Chondrocyte (in vitro differentiated cells): Measurements from ENCODE around the gene ZNF135. TPM values are rescaled to one million over a fixed set of nuclear protein-coding genes. Genes with fewer than 3 reads are reported as not detected.

Experiments
- DNase-seq: peaks from one replicate; pipeline ENCODE4 v3.0.0; 2021; ENCODE audit warnings: mixed read lengths, low spot score
- H3K27ac Mint-ChIP-seq: one replicate; pipeline ENCODE4 v1.8.0; 2021; ENCODE audit warnings: mild to moderate bottlenecking, moderate library complexity, mixed read lengths; ENCODE audit not compliant: unreplicated experiment
- H3K27me3 Mint-ChIP-seq: 2 replicates; pipeline ENCODE4 v1.8.0; 2021; ENCODE audit warnings: low read depth, mixed read lengths
- H3K36me3 Mint-ChIP-seq: 2 replicates; pipeline ENCODE4 v1.8.0; 2021; ENCODE audit warnings: low read depth, mixed read lengths
- H3K4me1 Mint-ChIP-seq: 2 replicates; pipeline ENCODE4 v1.8.0; 2021; ENCODE audit warnings: low read depth, mild to moderate bottlenecking, mixed read lengths
- H3K4me3 Mint-ChIP-seq: one replicate; pipeline ENCODE4 v1.8.0; 2021; ENCODE audit warnings: mild to moderate bottlenecking, moderate library complexity, mixed read lengths; ENCODE audit not compliant: unreplicated experiment
- H3K9me3 Mint-ChIP-seq: 2 replicates; pipeline ENCODE4 v1.8.0; 2021; ENCODE audit warnings: low read depth, mixed read lengths
- long read RNA-seq: library from polyadenylated mRNA; stranded (forward); transcript quantifications from one replicate; pipeline ENCODE4 v2.0.0, GENCODE V29; 2021
- total RNA-seq: library from RNA; stranded (reverse); gene quantifications from 3 replicates; pipeline ENCODE4 v1.2.1, GENCODE V29; 2021
- TF ChIP-seq, protein P1 (sequence below): fragments of 200-600 bp; sonication (generic); IDR thresholded peaks from 2 replicates; pipeline ENCODE4 v1.5.0; 2021; ENCODE audit warnings: antibody characterized with exemption, mild to moderate bottlenecking, moderate library complexity

ZNF135 gene
- 4.6 to 6.7 TPM (median 4.9 TPM) in 3 replicates for total RNA-seq
- long read RNA-seq, partial matches to known transcripts, result 2 of 8 reads
- long read RNA-seq, other reads (novel, unspliced or antisense), result 3 of 8 reads

DNA sequence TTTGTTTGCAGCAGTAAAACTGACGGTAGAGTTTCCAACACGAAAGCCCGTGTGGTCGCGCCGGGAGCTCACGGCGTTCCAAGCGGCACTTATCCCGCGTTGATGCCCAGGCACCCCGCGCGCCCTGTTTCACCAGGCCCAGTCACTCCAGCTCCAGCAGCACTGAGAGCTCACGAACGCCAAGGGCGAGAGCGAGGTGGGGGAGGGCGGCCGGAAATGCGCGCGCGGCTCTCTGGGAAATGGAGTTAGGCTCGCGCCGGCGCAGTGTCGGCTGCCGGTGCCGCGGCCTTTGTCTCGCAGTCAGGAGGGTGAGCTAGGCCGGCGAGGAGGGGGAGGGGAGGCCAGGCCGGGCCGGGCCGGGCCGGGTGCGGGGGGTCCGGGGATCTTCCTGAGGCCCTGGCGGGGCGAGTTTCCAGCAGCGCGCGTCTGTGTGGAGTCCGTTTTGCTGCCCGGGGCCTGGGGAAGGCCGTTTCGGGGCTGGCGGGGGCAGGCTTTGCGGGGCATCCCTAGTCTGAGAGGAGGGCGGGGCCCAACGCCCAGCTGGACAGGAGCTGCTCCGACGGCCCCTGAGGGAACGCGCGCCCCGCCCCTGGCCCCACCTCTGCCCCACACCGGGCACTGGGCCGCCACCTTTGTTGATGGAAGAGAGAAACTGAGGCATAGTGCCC, at the start of gene ZNF135:
Gene ZNF135, plus strand, starts transcription at position 280 of the 668 bp plus-strand sequence. CDS start 721 bp downstream, outside the sequence.
- Mint-ChIP-seq H3K9me3 (peaks cover 50% of the 10 kb centered on the region), H3K36me3 (peaks cover 24% of the 10 kb centered on the region), H3K27me3 (no peaks in the 10 kb centered on the region), H3K4me3 (peak within 1 kb of the TSS; percentile 76), H3K27ac (peak within 1 kb of the TSS; percentile 85), H3K4me1 (peaks cover 8% of the 10 kb centered on the region)
- no peak for DNase-seq
- TF ChIP-seq, protein P1, sequence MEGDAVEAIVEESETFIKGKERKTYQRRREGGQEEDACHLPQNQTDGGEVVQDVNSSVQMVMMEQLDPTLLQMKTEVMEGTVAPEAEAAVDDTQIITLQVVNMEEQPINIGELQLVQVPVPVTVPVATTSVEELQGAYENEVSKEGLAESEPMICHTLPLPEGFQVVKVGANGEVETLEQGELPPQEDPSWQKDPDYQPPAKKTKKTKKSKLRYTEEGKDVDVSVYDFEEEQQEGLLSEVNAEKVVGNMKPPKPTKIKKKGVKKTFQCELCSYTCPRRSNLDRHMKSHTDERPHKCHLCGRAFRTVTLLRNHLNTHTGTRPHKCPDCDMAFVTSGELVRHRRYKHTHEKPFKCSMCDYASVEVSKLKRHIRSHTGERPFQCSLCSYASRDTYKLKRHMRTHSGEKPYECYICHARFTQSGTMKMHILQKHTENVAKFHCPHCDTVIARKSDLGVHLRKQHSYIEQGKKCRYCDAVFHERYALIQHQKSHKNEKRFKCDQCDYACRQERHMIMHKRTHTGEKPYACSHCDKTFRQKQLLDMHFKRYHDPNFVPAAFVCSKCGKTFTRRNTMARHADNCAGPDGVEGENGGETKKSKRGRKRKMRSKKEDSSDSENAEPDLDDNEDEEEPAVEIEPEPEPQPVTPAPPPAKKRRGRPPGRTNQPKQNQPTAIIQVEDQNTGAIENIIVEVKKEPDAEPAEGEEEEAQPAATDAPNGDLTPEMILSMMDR, result no peak

DNA sequence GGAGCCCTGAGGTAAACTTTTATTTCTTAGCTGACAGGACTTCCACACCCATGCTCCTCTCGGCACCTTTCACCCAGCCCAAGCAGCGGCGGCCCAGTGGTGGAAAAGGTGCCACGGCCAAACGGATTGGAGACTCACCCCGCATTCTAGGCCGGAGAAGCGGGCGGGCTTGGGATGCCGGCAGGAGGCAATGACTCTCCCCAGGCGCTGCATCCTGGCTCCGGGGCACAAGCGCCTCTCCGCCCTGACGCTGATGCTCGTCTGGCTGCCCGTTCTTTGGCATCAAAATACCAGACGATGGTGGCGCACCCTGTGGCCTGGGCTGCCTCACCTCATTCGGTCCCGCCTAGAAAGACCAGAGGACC, 49.8 kb upstream of the ZNF135 start:
- TF ChIP-seq, protein P1, result no peak
- Mint-ChIP-seq H3K4me3 (no peak overlapping the region), H3K9me3 (peaks cover 67% of the 10 kb centered on the region), H3K36me3 (peaks cover 61% of the 10 kb centered on the region), H3K27ac (no peak overlapping the region), H3K4me1 (peaks cover 4% of the 10 kb centered on the region), H3K27me3 (no peaks in the 10 kb centered on the region)
- DNase-seq, result no peak

DNA sequence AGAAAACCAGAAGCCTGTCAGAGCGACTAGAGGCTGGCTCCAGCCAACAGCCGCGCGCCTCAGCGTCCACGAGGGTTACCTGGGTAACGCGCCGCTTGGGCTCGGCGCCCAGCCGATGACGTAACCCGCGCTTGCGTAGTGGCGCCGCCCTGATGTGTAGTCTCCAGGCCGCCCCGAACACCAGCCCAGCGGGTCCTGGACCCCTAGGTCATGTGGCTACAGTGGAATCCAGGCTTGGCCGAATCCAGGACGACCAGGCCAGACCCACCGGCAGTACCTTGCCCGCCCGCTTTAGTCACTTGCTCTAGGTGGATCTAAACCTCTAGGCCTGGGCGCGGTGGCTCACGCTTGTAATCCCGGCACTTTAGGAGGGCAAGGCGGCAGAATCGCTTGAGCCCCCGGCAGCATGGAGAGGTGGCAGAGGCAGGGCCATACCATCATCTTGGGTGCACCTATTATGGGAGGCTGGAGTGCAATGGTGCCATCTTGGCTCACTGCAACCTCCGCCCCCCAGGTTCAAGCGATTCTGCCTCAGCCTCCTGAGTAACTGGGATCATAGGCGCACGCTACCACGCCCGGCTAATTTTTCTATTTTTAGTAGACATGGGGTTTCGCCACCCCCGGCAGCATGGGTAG, 49.3 kb upstream of the ZNF135 start:
- TF ChIP-seq, protein P1, result no peak
- no peaks in the 10 kb centered on the region for H3K4me1 Mint-ChIP-seq
- no peaks in the 10 kb centered on the region for H3K27me3 Mint-ChIP-seq
- peaks cover 56% of the 10 kb centered on the region for H3K36me3 Mint-ChIP-seq
- DNase-seq, result no peak
- no peak overlapping the region for H3K4me3 Mint-ChIP-seq
- peaks cover 63% of the 10 kb centered on the region for H3K9me3 Mint-ChIP-seq
- H3K27ac Mint-ChIP-seq, result no peak overlapping the region

DNA sequence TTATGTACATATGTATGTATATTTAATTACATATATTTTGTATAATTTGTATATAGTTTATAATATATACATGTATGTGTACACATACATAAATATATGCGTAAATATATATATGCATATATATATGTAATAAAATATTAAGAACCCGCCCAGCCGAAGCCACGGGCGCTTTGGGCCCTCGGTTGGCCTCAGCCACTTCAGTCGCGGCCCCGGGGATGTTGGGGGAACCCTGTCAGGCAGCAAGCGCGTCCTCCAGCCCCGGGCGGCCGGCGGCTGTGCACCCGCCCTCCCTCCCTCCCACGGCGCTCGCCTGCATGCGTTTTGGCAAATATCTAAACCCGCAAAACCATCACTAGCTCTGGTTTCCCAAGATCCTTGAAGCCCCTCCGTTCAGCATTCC, 48.6 kb upstream of the ZNF135 start:
- Mint-ChIP-seq H3K27me3 (no peaks in the 10 kb centered on the region), H3K27ac (no peak overlapping the region), H3K36me3 (peaks cover 51% of the 10 kb centered on the region), H3K4me3 (no peak overlapping the region), H3K9me3 (peaks cover 65% of the 10 kb centered on the region), H3K4me1 (no peaks in the 10 kb centered on the region)
- no peak for DNase-seq
- TF ChIP-seq, protein P1, result no peak

DNA sequence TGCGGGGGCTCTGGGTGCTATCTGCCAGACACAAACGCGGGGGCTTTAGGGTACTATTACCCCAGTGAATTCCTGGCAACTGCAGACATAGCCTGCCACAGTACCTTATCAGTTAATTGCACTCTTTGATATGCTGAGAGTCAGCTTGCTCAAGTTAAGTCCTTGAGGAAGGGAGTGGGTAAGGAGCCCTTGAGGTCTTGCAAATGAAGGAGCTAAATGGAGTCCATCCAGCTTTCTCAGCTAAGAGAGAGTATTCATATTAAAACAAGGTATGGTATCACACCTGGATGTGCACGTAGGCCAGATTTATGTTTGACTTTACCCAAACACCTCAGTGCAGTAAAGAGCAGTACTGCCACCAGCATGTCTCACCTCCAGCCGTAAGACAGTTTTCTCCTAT, 44.9 kb upstream of the ZNF135 start:
- TF ChIP-seq, protein P1, result no peak
- Mint-ChIP-seq H3K4me3 (no peak overlapping the region), H3K9me3 (peaks cover 55% of the 10 kb centered on the region), H3K36me3 (peaks cover 30% of the 10 kb centered on the region), H3K27me3 (no peaks in the 10 kb centered on the region), H3K4me1 (no peaks in the 10 kb centered on the region), H3K27ac (no peak overlapping the region)
- DNase-seq, result no peak
